ENCODE results near the gene NOXA1. TPM values are rescaled to one million over a fixed set of nuclear protein-coding genes. Genes with fewer than 3 reads are reported as not detected.

The NOXA1 gene
- total RNA-seq, 1 experiment from 2014 or later = 0.28 TPM

DNA sequence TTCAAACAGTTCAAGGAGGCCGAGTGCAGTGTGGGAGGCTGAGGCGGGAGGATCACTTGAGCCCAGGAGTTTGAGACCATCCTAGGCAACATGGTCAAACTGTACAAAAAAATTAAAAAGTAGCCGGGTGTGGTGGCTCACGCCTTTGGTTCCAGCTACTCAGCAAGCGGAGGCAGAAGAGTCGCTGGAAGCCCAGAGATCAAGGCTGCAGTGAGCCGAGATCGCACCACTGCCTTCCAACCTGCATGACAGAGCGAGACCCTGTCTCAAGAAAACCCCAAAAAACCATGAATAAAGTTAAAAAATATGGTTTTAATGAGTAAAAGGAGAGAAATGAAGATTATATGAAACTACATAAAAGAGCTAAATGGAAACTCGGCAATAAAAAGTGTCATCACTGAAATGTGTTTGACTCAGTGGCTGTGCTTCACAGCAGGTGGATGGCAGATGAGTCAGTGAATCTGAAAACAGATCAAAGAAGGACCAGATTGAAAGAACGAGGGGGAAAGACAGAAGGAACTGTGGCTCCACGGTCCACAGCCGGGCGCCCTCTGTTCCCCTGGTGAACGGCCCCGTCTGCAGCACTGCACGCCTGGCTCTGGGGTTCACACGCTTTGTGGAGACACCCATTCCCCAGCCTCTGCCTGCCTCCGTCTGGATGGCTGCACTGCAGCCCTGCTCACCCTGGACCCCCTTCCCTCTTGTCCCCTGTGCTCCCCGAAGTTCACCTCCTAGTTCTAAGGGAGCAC is 25.3 kb upstream of the NOXA1 start:
- Histone ChIP-seq H3K27ac (ENCODE audit: low read depth, low read length, poor library complexity, severe bottlenecking) (no peak overlapping the region), H3K27me3 (replicated peaks; ENCODE audit: insufficient read depth, low read depth, low read length, poor library complexity) (no peaks in the 10 kb centered on the region), H3K4me1 (ENCODE audit: insufficient read depth, low read length, poor library complexity, severe bottlenecking) (no peaks in the 10 kb centered on the region), H3K36me3 (ENCODE audit: insufficient read depth, low read length, poor library complexity, severe bottlenecking) (no peaks in the 10 kb centered on the region), H3K9me3 (ENCODE audit: low read depth, low read length, poor library complexity, severe bottlenecking) (no peaks in the 10 kb centered on the region), H3K4me3 (ENCODE audit: low read depth, low read length, poor library complexity, severe bottlenecking) (no peak overlapping the region)
- DNase-seq (ENCODE audit: low spot score) = no peak
- ChIA-PET CTCF (no interaction called here), POLR2A (ENCODE audit: low non-redundant PET) (no interaction called here)
- no TSS peak for BruUV-seq (replicated peaks)
- intact Hi-C loops (cut with micrococcal nuclease; ENCODE audit: unreplicated experiment) = no loop called here
- no peak for TF ChIP-seq EZH2 (IDR thresholded peaks at IDR 0.05; ENCODE audit: borderline replicate concordance, low read depth, low read length, poor library complexity, severe bottlenecking)
- TF ChIP-seq, protein P1, sequence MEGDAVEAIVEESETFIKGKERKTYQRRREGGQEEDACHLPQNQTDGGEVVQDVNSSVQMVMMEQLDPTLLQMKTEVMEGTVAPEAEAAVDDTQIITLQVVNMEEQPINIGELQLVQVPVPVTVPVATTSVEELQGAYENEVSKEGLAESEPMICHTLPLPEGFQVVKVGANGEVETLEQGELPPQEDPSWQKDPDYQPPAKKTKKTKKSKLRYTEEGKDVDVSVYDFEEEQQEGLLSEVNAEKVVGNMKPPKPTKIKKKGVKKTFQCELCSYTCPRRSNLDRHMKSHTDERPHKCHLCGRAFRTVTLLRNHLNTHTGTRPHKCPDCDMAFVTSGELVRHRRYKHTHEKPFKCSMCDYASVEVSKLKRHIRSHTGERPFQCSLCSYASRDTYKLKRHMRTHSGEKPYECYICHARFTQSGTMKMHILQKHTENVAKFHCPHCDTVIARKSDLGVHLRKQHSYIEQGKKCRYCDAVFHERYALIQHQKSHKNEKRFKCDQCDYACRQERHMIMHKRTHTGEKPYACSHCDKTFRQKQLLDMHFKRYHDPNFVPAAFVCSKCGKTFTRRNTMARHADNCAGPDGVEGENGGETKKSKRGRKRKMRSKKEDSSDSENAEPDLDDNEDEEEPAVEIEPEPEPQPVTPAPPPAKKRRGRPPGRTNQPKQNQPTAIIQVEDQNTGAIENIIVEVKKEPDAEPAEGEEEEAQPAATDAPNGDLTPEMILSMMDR (conservative IDR thresholded peaks at IDR 0.05; ENCODE audit: low read depth, low read length) = no peak

DNA sequence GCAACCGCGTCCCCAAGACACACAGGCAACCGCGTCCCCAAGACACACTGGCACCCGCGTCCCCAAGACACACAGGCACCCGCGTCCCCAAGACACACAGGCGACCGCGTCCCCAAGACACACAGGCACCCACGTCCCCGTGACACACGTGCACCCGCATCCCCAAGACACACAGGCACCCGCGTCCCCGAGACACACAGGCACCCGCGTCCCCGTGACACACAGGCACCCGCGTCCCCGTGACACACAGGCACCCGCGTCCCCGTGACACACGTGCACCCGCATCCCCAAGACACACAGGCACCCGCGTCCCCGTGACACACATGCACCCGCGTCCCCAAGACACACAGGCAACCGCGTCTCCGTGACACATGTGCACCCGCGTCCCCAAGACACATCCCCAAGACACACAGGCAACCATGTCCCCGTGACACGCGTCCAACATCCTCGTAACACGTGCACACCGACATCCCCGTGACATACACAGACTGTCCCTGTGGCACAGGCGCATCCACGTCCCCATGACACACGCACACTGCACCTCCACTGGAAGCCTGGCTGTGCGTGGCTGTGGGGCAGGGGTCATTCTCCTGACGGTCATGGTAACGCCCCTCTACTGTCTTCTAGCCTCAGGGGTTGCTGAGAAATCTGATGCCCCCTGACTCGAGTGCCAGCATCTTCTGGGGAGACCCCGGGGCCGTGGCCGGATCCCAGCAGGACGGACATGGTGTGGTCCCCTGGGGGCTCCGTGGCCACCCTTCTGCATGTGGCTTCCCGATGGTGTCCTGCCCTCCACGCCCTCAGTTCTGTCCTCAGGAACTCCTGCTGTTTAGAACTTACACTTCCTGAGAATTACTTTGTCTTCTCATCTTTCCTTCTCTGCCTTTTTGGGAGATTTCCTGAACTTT is 24.4 kb upstream of the NOXA1 start:
- no peak overlapping the region for H3K4me3 ChIP-seq (ENCODE audit: low read depth, low read length, poor library complexity, severe bottlenecking)
- H3K36me3 ChIP-seq (ENCODE audit: insufficient read depth, low read length, poor library complexity, severe bottlenecking) = no peaks in the 10 kb centered on the region
- H3K4me1 ChIP-seq (ENCODE audit: insufficient read depth, low read length, poor library complexity, severe bottlenecking) = no peaks in the 10 kb centered on the region
- BruUV-seq (replicated peaks) = no TSS peak
- no peaks in the 10 kb centered on the region for H3K27me3 ChIP-seq (replicated peaks; ENCODE audit: insufficient read depth, low read depth, low read length, poor library complexity)
- intact Hi-C loops (cut with micrococcal nuclease; ENCODE audit: unreplicated experiment) = no loop called here
- no peak for TF ChIP-seq EZH2 (IDR thresholded peaks at IDR 0.05; ENCODE audit: borderline replicate concordance, low read depth, low read length, poor library complexity, severe bottlenecking)
- TF ChIP-seq, protein P1 (conservative IDR thresholded peaks at IDR 0.05; ENCODE audit: low read depth, low read length) = no peak
- ChIA-PET CTCF (no interaction called here), POLR2A (ENCODE audit: low non-redundant PET) (no interaction called here)
- H3K9me3 ChIP-seq (ENCODE audit: low read depth, low read length, poor library complexity, severe bottlenecking) = no peaks in the 10 kb centered on the region
- H3K27ac ChIP-seq (ENCODE audit: low read depth, low read length, poor library complexity, severe bottlenecking) = no peak overlapping the region
- no peak for DNase-seq (ENCODE audit: low spot score)

DNA sequence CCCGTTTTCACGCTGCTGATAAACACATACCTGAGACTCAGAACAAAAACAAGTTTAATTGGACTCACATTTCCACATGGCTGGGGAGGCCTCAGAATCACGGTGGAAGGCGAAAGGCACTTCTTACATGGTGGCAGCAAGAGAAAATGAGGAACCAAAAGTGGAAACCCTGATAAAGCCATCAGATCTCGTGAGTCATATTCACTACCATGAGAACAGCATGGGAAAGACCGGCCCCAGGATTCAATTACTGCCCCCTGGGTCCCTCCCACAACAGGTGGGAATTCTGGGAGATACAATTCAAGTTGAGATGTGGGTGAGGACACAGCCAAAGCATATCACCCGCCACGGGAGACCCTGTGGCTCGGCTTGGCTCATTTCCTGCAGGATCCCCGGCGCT is 20.4 kb upstream of the NOXA1 start:
- Histone ChIP-seq H3K9me3 (ENCODE audit: low read depth, low read length, poor library complexity, severe bottlenecking) (no peaks in the 10 kb centered on the region), H3K4me1 (ENCODE audit: insufficient read depth, low read length, poor library complexity, severe bottlenecking) (peaks cover 13% of the 10 kb centered on the region), H3K4me3 (ENCODE audit: low read depth, low read length, poor library complexity, severe bottlenecking) (no peak overlapping the region), H3K27me3 (replicated peaks; ENCODE audit: insufficient read depth, low read depth, low read length, poor library complexity) (no peaks in the 10 kb centered on the region), H3K27ac (ENCODE audit: low read depth, low read length, poor library complexity, severe bottlenecking) (no peak overlapping the region), H3K36me3 (ENCODE audit: insufficient read depth, low read length, poor library complexity, severe bottlenecking) (no peaks in the 10 kb centered on the region)
- intact Hi-C loops (cut with micrococcal nuclease; ENCODE audit: unreplicated experiment) = no loop called here
- ChIA-PET CTCF (no interaction called here), POLR2A (ENCODE audit: low non-redundant PET) (no interaction called here)
- TF ChIP-seq, protein P1 (conservative IDR thresholded peaks at IDR 0.05; ENCODE audit: low read depth, low read length) = no peak
- DNase-seq (ENCODE audit: low spot score) = no peak
- no TSS peak for BruUV-seq (replicated peaks)
